VCaP (cell line): ENCODE data around the gene FTSJ1.

Source experiments
- H3K27ac ChIP-seq: fragments of 450-650 bp; 2 replicates; pipeline ENCODE4 v1.5.1; 2017
- TF ChIP-seq, protein P1 (sequence below): fragments of 450-650 bp; conservative IDR thresholded peaks from 2 replicates; pipeline ENCODE4 v1.5.1; 2017; ENCODE audit warnings: mild to moderate bottlenecking, moderate library complexity

Gene FTSJ1

DNA sequence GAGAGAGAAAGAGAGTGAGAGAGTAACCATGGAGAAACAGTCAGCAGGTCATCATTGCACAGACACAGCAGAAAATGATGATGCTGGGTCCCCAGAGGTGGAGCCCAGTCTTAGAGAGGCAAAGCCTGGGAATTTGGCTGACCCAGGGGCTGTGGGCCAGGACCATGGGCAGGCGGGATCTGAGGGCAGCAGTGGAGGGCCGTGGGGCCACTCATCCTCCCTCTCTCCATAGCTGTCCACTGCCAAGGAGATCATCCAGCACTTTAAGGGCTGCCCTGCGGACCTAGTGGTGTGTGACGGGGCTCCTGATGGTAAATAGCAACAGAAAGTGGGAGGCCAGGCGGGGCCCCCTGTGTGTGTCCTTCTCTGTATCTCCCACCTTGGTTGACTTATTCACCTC lies 2.8 kb downstream of the FTSJ1 start:
- TF ChIP-seq, protein P1, sequence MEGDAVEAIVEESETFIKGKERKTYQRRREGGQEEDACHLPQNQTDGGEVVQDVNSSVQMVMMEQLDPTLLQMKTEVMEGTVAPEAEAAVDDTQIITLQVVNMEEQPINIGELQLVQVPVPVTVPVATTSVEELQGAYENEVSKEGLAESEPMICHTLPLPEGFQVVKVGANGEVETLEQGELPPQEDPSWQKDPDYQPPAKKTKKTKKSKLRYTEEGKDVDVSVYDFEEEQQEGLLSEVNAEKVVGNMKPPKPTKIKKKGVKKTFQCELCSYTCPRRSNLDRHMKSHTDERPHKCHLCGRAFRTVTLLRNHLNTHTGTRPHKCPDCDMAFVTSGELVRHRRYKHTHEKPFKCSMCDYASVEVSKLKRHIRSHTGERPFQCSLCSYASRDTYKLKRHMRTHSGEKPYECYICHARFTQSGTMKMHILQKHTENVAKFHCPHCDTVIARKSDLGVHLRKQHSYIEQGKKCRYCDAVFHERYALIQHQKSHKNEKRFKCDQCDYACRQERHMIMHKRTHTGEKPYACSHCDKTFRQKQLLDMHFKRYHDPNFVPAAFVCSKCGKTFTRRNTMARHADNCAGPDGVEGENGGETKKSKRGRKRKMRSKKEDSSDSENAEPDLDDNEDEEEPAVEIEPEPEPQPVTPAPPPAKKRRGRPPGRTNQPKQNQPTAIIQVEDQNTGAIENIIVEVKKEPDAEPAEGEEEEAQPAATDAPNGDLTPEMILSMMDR: no peak
- no peak overlapping the region for H3K27ac ChIP-seq

DNA sequence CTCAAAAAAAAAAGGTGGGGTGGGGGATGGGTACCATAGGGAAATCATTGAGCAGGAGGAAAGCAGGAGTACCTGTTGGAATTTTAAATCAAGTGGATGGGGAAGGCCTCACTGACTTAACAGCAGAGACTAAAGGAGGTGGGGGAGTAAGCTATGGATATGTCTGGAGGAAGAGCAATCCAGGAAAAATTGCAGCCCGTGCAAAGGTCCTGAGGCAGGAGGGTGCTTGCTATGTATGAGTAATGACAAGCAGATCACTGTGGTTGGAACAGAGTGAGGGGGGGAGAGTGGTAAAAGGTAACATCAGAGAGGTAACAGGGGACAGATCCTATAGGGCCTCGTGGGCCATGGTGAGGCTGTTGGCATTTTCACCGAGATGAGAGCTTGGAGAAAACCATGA lies 4.1 kb downstream of the FTSJ1 start:
- TF ChIP-seq, protein P1: no peak
- no peak overlapping the region for H3K27ac ChIP-seq

DNA sequence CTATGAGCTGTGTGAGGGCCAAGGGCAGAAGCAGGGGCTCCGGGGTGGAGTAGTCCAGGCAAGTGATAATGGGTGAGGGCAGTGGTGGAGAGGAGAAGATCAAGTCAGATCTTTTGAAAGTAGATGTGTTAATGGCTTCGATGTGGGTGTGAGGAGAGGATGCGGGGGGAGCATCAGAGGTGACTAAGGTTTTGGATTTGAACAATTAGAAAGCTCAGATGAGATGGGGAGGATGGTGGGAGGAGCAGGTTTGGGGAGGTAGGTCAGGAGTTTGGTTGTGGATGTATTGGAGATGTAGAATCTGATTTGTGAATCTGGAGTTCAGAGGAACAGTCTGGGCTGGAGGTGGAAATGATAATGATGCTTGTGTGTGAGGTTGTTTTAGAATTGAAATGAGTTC lies 4.6 kb downstream of the FTSJ1 start:
- H3K27ac ChIP-seq: no peak overlapping the region
- TF ChIP-seq, protein P1: no peak

DNA sequence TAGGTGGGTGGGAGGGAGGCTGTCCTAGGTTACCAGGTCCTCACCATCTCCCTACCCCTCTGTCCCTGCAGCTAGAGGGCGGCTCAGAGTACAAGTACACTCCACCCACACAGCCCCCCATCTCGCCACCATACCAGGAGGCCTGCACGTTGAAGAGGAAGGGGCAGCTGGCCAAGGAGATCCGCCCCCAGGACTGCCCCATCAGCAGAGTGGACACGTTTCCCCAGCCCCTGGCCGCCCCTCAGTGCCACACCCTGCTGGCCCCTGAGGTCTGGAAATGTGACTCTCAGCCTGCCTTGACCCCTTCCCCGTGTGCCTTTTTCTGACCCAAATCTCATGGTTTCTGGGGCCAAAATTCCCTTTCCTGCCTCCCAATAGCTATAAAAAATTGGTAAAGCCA lies 6.5 kb downstream of the FTSJ1 start:
- no peak overlapping the region for H3K27ac ChIP-seq
- TF ChIP-seq, protein P1: no peak

DNA sequence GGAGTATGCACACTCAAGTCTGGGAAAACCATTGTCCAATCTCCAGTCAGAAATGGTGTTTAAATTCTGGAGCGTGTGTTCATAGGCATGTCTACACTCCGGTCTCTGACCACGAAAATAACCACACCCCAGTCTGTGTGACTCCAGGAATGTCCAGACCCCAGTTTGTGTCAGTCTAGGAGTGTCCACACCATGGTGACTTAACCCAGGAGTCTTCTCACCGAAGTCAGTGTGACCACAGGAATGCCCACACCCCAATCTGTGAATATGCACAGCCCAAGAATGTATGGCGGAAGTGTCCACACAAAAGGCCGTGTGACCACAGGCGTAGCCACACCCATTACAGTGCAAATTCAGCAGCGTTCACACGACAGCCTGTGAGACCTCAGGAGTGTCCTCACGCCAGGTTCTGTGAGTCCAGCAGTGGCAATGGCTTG lies 11.4 kb downstream of the FTSJ1 start:
- TF ChIP-seq, protein P1: no peak
- H3K27ac ChIP-seq: no peak overlapping the region

DNA sequence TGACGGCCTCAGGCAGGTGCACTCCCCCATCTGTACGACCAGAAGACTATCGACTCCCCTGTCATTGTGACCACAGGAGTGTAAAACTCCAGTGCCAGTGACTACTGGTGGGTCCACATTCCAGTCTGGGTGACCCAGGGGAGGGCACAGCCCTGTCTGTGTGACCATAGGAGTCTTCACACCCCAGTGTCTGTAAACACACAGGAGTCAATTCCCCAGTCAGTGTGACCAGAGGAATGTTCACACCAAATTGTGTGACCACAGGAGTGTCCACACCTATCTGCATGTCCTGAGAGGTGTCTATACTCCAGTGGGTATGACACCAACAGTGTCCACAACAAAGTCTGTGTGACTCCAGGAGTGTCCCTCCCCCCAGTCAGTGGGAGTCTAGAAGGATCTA lies 12.0 kb downstream of the FTSJ1 start:
- TF ChIP-seq, protein P1: no peak
- no peak overlapping the region for H3K27ac ChIP-seq

DNA sequence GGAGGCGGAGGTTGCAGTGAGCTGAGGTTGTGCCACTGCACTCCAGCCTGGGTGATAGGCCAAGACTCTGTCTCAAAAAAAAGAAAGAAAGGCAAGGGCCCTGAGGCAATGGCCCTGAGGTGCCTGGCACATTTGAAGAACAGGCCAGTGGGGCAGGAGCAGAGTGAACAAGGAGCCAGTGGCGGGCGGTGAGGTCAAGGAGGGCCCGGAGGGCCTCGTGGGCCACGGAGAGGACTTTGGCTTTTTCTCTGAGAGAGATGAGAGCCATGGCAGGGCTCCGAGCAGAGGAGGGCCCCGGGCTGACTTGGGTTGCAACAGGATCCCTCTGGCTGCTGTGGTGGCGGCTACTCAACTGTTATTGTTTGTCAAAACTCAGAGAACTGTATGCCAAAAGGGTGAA lies 13.3 kb downstream of the FTSJ1 start:
- no peak overlapping the region for H3K27ac ChIP-seq
- TF ChIP-seq, protein P1: no peak

DNA sequence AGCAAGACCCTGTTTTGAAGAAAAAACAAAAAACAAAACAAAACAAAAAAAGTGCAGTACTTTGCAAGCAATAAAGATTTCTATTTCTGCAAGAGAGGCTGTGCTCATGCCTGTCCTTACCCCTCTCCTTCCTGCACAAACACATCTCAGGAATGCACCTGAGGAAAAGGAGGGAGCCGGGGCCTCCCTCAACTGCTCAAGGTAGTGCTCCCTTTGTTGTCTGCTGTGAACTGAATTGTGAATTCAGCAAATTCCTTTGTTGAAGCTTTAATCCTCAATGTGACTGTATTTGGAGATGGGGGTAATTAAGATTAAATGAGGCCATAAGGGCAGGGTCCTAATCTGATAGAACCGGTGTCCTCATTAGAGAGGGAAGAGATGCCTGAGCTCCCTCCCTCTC lies 13.9 kb downstream of the FTSJ1 start:
- H3K27ac ChIP-seq: no peak overlapping the region
- TF ChIP-seq, protein P1: no peak
